OCI-LY1 (cell line): ENCODE results near the gene ST3GAL3.

Experiments
- EZH2 ChIP-seq: fragments of 200-600 bp; sonication (generic), shearing (Covaris generic); IDR thresholded peaks from 2 replicates; pipeline ENCODE4 v1.8.0; 2017; ENCODE audit warnings: borderline replicate concordance, mixed run types, mild to moderate bottlenecking, antibody characterized with exemption, low read length, moderate library complexity, mixed read lengths
- TF ChIP-seq, protein P1 (sequence below): fragments of 200-600 bp; sonication (generic), shearing (Covaris generic); IDR thresholded peaks from 2 replicates; pipeline ENCODE4 v1.5.1; 2017; ENCODE audit warnings: mild to moderate bottlenecking, antibody characterized with exemption, low read length, moderate library complexity, mixed read lengths

DNA sequence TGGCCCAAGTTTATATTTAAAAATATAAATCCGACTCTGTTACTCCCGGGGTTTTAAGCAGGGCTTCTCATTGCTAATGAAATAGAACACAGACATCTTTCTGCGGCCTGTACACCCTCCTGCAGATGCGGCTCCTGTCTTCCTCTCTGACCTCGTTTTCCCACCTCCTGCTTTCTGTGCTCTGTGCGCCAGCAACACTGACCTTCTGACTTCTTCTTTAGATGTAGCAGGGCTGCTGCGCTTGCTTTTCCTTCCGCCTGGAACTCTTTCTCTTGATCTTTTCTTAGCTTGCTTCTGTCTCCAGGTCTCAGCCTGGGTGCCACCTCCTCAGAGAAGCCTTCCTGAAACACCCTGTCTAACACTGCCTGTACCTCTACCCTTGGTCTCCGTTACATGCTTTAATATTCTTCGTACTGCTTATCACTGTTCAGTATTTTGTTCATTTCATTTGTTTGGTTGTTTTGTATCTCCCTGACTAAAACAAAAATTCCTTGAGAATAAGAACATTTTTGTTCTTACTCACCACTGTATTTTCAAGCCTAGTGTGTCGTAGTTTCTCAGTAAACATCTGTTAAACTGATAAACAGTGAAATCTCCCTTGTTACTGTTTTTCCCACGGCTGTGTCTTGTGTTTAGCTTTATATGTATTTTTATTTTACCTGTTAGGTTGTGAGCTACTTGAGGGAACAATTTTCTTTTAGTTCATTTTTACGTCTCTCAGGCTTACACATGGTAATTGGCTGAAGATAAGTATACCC is 79.0 kb downstream of the ST3GAL3 start:
- TF ChIP-seq, protein P1, sequence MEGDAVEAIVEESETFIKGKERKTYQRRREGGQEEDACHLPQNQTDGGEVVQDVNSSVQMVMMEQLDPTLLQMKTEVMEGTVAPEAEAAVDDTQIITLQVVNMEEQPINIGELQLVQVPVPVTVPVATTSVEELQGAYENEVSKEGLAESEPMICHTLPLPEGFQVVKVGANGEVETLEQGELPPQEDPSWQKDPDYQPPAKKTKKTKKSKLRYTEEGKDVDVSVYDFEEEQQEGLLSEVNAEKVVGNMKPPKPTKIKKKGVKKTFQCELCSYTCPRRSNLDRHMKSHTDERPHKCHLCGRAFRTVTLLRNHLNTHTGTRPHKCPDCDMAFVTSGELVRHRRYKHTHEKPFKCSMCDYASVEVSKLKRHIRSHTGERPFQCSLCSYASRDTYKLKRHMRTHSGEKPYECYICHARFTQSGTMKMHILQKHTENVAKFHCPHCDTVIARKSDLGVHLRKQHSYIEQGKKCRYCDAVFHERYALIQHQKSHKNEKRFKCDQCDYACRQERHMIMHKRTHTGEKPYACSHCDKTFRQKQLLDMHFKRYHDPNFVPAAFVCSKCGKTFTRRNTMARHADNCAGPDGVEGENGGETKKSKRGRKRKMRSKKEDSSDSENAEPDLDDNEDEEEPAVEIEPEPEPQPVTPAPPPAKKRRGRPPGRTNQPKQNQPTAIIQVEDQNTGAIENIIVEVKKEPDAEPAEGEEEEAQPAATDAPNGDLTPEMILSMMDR = no peak
- TF ChIP-seq EZH2 = no peak
